A549 (cell line): ENCODE results near the gene SLC35D1. TPM values are rescaled to one million over a fixed set of nuclear protein-coding genes. Genes with fewer than 3 reads are reported as not detected.

Experiments
- ATAC-seq, 2 experiments: fragments of 200-7000 bp in 1 of 2; fragments of >200 bp in 1 of 2; cut with Nextera tagmentation in 1 of 2; cut with Tn5 transposase in 1 of 2; 3 replicates each; pipeline versions ENCODE4 v1.8.0 to v1.9.1; 2018 to 2020; ENCODE audit warnings: mild to moderate bottlenecking in 1 of 2, moderate library complexity in 1 of 2
- CTCF ChIA-PET: fragments of 300-600 bp; sonication (Branson Sonifier 250); formaldehyde crosslinking; extraction: SDS; loops from one replicate; lab custom pipeline; 2021; ENCODE audit warnings: antibody characterized with exemption, inconsistent platforms; lab: Yijun Ruan, JAX
- POLR2A ChIA-PET: fragments of 350-600 bp; formaldehyde crosslinking; extraction: SDS; loops from one replicate; lab custom pipeline; 2021; ENCODE audit warnings: antibody characterized with exemption, inconsistent platforms; lab: Yijun Ruan, JAX
- DNase-seq, 2 experiments: peaks; one replicate each; pipeline versions ENCODE4 v3.0.0 to v3.0.0-alpha.2; 2011 to 2016; ENCODE audit warnings: low read depth in 1 of 2, low spot score in 1 of 2
- FAIRE-seq: peaks from 2 replicates; lab custom pipeline; 2011; peaks lifted over from hg19 to GRCh38; lab: Jason Lieb, UNC
- H3K27ac ChIP-seq, 2 experiments: fragments of >200 bp; sonication (Bioruptor Twin); formaldehyde crosslinking; 3 replicates each; pipeline ENCODE4 v1.5.1; 2016 to 2017
- H3K4me1 ChIP-seq: fragments of >200 bp; sonication (Bioruptor Twin); formaldehyde crosslinking; 3 replicates; pipeline ENCODE4 v1.6.1; 2016
- H3K4me2 ChIP-seq: fragments of >200 bp; sonication (Bioruptor Twin); formaldehyde crosslinking; 3 replicates; pipeline ENCODE4 v1.6.1; 2016
- H3K4me3 ChIP-seq: fragments of >200 bp; sonication (Bioruptor Twin); formaldehyde crosslinking; 3 replicates; pipeline ENCODE4 v1.5.1; 2016
- H3K9me3 ChIP-seq: fragments of >200 bp; sonication (Bioruptor Twin); formaldehyde crosslinking; 3 replicates; pipeline ENCODE4 v1.6.1; 2016
- CBX2 ChIP-seq: fragments of 200-600 bp; sonication (generic); IDR thresholded peaks from 2 replicates; pipeline ENCODE4 v1.6.1; 2016; ENCODE audit warnings: low read depth, mild to moderate bottlenecking, borderline replicate concordance
- ESRRA ChIP-seq: fragments of 150-350 bp; IDR thresholded peaks from 2 replicates; pipeline ENCODE4 v1.6.1; 2014; ENCODE audit warnings: mild to moderate bottlenecking, low read length, borderline replicate concordance
- FOXS1 ChIP-seq: fragments of 250-450 bp; sonication (Bioruptor Pico); IDR thresholded peaks from 2 replicates; pipeline ENCODE4 v1.5.0; 2020; ENCODE audit warnings: mild to moderate bottlenecking, moderate library complexity
- HOXA7 ChIP-seq: fragments of 250-450 bp; sonication (Bioruptor Pico); IDR thresholded peaks from 2 replicates; pipeline ENCODE4 v1.5.0; 2020; ENCODE audit warnings: mild to moderate bottlenecking, moderate library complexity
- HOXB13 ChIP-seq: fragments of 250-450 bp; sonication (Bioruptor Pico); IDR thresholded peaks from 2 replicates; pipeline ENCODE4 v1.5.0; 2020; ENCODE audit warnings: low read depth, mild to moderate bottlenecking, moderate library complexity
- HOXB5 ChIP-seq: fragments of 250-450 bp; sonication (Bioruptor Pico); IDR thresholded peaks from 2 replicates; pipeline ENCODE4 v1.5.0; 2020; ENCODE audit warnings: mild to moderate bottlenecking, moderate library complexity
- JUN ChIP-seq, 2 experiments: fragments of >200 bp; sonication (Bioruptor Twin); formaldehyde crosslinking; IDR thresholded peaks; 2 replicates in 1 of 2; 3 replicates in 1 of 2; pipeline ENCODE4 v1.6.1; 2016 to 2017
- KDM5A ChIP-seq: fragments of 200-600 bp; sonication (generic); IDR thresholded peaks from 2 replicates; pipeline ENCODE4 v1.6.1; 2016; ENCODE audit warnings: antibody characterized with exemption, mild to moderate bottlenecking
- NFE2L2 ChIP-seq: fragments of 150-350 bp; conservative IDR thresholded peaks from 2 replicates; pipeline ENCODE4 v1.6.1; 2014; ENCODE audit warnings: low read length
- NR3C1 ChIP-seq: fragments of >200 bp; sonication (Bioruptor Twin); formaldehyde crosslinking; IDR thresholded peaks from 3 replicates; pipeline ENCODE4 v1.6.1; 2017
- POLR2AphosphoS2 ChIP-seq: conservative IDR thresholded peaks from 2 replicates; pipeline ENCODE4 v1.6.1; 2012; ENCODE audit warnings: low read length, improper control_type of control experiment, inconsistent platforms
- RCOR1 ChIP-seq: fragments of 150-350 bp; IDR thresholded peaks from 2 replicates; pipeline ENCODE4 v1.6.1; 2014; ENCODE audit warnings: antibody characterized with exemption, low read length, low read depth
- RFX5 ChIP-seq: fragments of 450-650 bp; IDR thresholded peaks from 2 replicates; pipeline ENCODE4 v1.7.1; 2014; ENCODE audit warnings: antibody characterized with exemption, mild to moderate bottlenecking, moderate library complexity
- RNF2 ChIP-seq: fragments of 200-600 bp; sonication (generic); IDR thresholded peaks from 2 replicates; pipeline ENCODE4 v1.6.1; 2016; ENCODE audit warnings: low read depth, mild to moderate bottlenecking, antibody characterized with exemption, moderate library complexity, borderline replicate concordance
- SREBF2 ChIP-seq: fragments of 450-650 bp; IDR thresholded peaks from 2 replicates; pipeline ENCODE4 v1.6.1; 2014; ENCODE audit warnings: mild to moderate bottlenecking, moderate library complexity
- ZC3H11A ChIP-seq: fragments of 450-650 bp; IDR thresholded peaks from 2 replicates; pipeline ENCODE4 v1.6.1; 2014; ENCODE audit warnings: antibody characterized with exemption, mild to moderate bottlenecking
- ZFP36 ChIP-seq: fragments of 450-650 bp; IDR thresholded peaks from 2 replicates; pipeline ENCODE4 v1.6.1; 2014; ENCODE audit warnings: borderline replicate concordance; ENCODE audit not compliant: partially characterized antibody
- WGBS: methylation state at CpG from one replicate; pipeline ENCODE4 v1.1.6; 2017; ENCODE audit errors: missing lambda C conversion rate; 5-methylcytosine and 5-hydroxymethylcytosine counted together
- polyA plus RNA-seq, 4 experiments: library from polyadenylated mRNA; depleted of rRNA in 3 of 4; stranded (reverse); fragments of >200 nt; fragmentation: RNase III in 1 of 4; extraction: RNeasy Plus Mini Kit Qiagen cat#74134 plus additional on column Dnase treatment in 1 of 4; gene quantifications; 2 replicates in 3 of 4; 3 replicates in 1 of 4; pipeline ENCODE4 v1.2.3, GENCODE V29; 2011 to 2017
- TF ChIP-seq, protein P1 (sequence below): fragments of >200 bp; sonication (Bioruptor Twin); formaldehyde crosslinking; IDR thresholded peaks from 3 replicates; pipeline ENCODE4 v1.5.1; 2016
- TF ChIP-seq, protein P2 (sequence below): fragments of >200 bp; sonication (Bioruptor Twin); formaldehyde crosslinking; IDR thresholded peaks from 2 replicates; pipeline ENCODE4 v1.6.1; 2016
- TF ChIP-seq, protein P3 (sequence below): fragments of 250-450 bp; sonication (Bioruptor Pico); IDR thresholded peaks from 2 replicates; pipeline ENCODE4 v1.5.0; 2021; ENCODE audit warnings: mild to moderate bottlenecking, moderate library complexity, borderline replicate concordance
- TF ChIP-seq, protein P4 (sequence below): fragments of >200 bp; sonication (Bioruptor Twin); formaldehyde crosslinking; IDR thresholded peaks from 3 replicates; pipeline ENCODE4 v1.6.1; 2016
- TF ChIP-seq, protein P5 (sequence below): IDR thresholded peaks from 2 replicates; pipeline ENCODE4 v1.6.1; 2012
- TF ChIP-seq, protein P6 (sequence below): fragments of 150-350 bp; IDR thresholded peaks from 2 replicates; pipeline ENCODE4 v1.6.1; 2014; ENCODE audit warnings: low read depth, mild to moderate bottlenecking, low read length
- TF ChIP-seq, protein P7 (sequence below): IDR thresholded peaks from 2 replicates; pipeline ENCODE4 v1.6.1; 2012; ENCODE audit warnings: low read depth, borderline replicate concordance

SLC35D1 gene
- polyA plus RNA-seq, 2 of the 4 experiments (the other 2 are of a cell fraction) = 5.2 to 12.9 TPM

DNA sequence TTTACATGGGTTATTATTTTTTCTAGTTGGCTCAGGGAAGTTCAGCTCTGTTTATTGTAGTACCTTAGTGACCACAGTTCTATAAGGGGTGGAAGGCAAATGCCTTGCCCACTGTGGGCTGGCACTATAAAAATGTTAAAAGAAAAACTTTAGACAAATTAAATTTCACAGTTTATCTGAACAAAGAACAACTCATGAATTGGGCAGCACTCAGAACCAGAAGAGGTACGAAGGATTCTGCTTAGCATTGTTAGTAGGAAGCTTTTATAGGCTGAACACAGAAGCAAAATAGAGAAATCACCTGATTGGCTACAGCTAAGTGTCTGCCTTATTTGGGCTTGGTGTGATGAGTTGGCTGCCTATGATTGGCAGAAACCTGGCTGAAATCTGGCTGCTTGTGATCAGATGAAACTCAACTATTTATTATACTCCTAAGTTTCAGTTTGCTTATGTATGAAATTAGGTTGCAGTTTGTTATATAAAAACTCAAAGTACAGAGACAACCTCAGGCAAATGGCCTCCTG lies 35.8 kb upstream of the SLC35D1 start (continued):
- TF ChIP-seq, protein P1, sequence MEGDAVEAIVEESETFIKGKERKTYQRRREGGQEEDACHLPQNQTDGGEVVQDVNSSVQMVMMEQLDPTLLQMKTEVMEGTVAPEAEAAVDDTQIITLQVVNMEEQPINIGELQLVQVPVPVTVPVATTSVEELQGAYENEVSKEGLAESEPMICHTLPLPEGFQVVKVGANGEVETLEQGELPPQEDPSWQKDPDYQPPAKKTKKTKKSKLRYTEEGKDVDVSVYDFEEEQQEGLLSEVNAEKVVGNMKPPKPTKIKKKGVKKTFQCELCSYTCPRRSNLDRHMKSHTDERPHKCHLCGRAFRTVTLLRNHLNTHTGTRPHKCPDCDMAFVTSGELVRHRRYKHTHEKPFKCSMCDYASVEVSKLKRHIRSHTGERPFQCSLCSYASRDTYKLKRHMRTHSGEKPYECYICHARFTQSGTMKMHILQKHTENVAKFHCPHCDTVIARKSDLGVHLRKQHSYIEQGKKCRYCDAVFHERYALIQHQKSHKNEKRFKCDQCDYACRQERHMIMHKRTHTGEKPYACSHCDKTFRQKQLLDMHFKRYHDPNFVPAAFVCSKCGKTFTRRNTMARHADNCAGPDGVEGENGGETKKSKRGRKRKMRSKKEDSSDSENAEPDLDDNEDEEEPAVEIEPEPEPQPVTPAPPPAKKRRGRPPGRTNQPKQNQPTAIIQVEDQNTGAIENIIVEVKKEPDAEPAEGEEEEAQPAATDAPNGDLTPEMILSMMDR = no peak
- TF ChIP-seq, protein P2, sequence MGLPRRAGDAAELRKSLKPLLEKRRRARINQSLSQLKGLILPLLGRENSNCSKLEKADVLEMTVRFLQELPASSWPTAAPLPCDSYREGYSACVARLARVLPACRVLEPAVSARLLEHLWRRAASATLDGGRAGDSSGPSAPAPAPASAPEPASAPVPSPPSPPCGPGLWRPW = no peak
- TF ChIP-seq RFX5 (no peak), ZC3H11A (no peak), ESRRA (no peak), NR3C1 (no peak)
- TF ChIP-seq, protein P3, sequence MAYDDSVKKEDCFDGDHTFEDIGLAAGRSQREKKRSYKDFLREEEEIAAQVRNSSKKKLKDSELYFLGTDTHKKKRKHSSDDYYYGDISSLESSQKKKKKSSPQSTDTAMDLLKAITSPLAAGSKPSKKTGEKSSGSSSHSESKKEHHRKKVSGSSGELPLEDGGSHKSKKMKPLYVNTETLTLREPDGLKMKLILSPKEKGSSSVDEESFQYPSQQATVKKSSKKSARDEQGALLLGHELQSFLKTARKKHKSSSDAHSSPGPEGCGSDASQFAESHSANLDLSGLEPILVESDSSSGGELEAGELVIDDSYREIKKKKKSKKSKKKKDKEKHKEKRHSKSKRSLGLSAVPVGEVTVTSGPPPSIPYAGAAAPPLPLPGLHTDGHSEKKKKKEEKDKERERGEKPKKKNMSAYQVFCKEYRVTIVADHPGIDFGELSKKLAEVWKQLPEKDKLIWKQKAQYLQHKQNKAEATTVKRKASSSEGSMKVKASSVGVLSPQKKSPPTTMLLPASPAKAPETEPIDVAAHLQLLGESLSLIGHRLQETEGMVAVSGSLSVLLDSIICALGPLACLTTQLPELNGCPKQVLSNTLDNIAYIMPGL (CRISPR knock-in tag) = no peak

DNA sequence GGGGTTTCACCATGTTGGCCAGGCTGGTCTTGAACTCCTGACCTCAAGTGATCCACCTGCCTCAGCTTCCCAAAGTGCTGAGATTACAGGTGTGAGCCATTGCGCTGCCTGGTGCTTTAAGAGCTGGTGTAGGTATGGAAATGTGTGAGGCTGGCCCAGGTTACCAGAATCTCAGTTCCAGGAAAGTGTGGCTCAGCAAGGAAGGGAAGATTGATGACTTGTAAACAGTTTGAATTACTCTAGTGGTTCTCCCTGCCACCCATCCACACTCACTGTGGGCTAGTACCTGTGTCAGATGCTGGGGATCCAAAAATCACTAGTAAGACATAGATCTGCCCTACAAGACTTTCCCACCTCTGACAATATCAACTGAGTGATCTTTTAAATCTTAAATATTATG lies 34.5 kb upstream of the SLC35D1 start:
- H3K4me2 ChIP-seq = no peak overlapping the region
- WGBS = 69% methylated on average over 1 of the region's 1 CpG
- no peaks in the 10 kb centered on the region for H3K9me3 ChIP-seq
- H3K4me3 ChIP-seq = no peak overlapping the region
- ChIA-PET POLR2A (no interaction called here), CTCF (no interaction called here)
- no peak overlapping the region for H3K27ac ChIP-seq
- no peak for TF ChIP-seq SREBF2
- TF ChIP-seq KDM5A = no peak
- TF ChIP-seq NFE2L2 = no peak
- TF ChIP-seq HOXB13 (CRISPR knock-in tag) = no peak
- TF ChIP-seq, protein P4, sequence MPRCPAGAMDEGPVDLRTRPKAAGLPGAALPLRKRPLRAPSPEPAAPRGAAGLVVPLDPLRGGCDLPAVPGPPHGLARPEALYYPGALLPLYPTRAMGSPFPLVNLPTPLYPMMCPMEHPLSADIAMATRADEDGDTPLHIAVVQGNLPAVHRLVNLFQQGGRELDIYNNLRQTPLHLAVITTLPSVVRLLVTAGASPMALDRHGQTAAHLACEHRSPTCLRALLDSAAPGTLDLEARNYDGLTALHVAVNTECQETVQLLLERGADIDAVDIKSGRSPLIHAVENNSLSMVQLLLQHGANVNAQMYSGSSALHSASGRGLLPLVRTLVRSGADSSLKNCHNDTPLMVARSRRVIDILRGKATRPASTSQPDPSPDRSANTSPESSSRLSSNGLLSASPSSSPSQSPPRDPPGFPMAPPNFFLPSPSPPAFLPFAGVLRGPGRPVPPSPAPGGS = no peak
- no peak for TF ChIP-seq POLR2AphosphoS2
- TF ChIP-seq RNF2 = no peak
- TF ChIP-seq, protein P5, sequence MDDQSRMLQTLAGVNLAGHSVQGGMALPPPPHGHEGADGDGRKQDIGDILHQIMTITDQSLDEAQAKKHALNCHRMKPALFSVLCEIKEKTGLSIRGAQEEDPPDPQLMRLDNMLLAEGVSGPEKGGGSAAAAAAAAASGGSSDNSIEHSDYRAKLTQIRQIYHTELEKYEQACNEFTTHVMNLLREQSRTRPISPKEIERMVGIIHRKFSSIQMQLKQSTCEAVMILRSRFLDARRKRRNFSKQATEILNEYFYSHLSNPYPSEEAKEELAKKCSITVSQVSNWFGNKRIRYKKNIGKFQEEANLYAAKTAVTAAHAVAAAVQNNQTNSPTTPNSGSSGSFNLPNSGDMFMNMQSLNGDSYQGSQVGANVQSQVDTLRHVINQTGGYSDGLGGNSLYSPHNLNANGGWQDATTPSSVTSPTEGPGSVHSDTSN = no peak
- no peak for TF ChIP-seq ZFP36
- no peak for TF ChIP-seq HOXB5 (CRISPR knock-in tag)
- ATAC-seq = no peak
- FAIRE-seq = no peak
- DNase-seq = no peak
- no peaks in the 10 kb centered on the region for H3K4me1 ChIP-seq

DNA sequence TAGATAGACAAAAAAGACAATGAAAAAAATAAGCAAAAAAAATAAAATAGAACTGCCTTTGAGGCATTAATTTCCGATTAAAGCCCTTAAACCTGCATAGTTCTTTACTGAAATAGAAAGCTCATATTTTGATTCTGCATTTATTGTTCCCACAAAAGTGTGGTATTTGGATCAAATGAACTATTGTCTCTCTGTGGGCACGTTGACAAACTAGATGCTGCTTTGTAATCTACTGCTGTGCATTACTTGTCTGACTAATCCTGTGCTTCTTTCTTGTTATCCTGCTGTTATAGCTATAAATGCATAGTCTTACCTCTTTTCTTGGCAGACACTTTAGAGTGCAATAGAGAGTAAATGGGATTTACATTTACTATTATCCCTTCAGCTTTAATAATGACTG lies 31.4 kb upstream of the SLC35D1 start:
- POLR2A ChIA-PET = no interaction called here
- H3K4me3 ChIP-seq = no peak overlapping the region
- no peaks in the 10 kb centered on the region for H3K9me3 ChIP-seq
- WGBS = 23% methylated on average over 2 of the region's 2 CpGs
- no peak overlapping the region for H3K27ac ChIP-seq
- CTCF ChIA-PET = interaction anchor here (1.0 kb wide), 1 partner anchor 9 kb away, joined by 3 read pairs; no protein-coding TSS in a partner anchor
- DNase-seq (no peak), FAIRE-seq (no peak), ATAC-seq (no peak)
- no peaks in the 10 kb centered on the region for H3K4me1 ChIP-seq
- no peak for TF ChIP-seq NR3C1
- no peak for TF ChIP-seq RCOR1
- TF ChIP-seq HOXA7 (CRISPR knock-in tag) = no peak
- TF ChIP-seq ESRRA = no peak
- no peak for TF ChIP-seq CBX2
- no peak for TF ChIP-seq JUN (IDR thresholded peaks at IDR 0.05)
- no peak for TF ChIP-seq HOXB5 (CRISPR knock-in tag)
- TF ChIP-seq, protein P6, sequence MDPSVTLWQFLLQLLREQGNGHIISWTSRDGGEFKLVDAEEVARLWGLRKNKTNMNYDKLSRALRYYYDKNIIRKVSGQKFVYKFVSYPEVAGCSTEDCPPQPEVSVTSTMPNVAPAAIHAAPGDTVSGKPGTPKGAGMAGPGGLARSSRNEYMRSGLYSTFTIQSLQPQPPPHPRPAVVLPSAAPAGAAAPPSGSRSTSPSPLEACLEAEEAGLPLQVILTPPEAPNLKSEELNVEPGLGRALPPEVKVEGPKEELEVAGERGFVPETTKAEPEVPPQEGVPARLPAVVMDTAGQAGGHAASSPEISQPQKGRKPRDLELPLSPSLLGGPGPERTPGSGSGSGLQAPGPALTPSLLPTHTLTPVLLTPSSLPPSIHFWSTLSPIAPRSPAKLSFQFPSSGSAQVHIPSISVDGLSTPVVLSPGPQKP = no peak
- no peak for TF ChIP-seq FOXS1
- no peak for TF ChIP-seq POLR2AphosphoS2
- TF ChIP-seq, protein P7, sequence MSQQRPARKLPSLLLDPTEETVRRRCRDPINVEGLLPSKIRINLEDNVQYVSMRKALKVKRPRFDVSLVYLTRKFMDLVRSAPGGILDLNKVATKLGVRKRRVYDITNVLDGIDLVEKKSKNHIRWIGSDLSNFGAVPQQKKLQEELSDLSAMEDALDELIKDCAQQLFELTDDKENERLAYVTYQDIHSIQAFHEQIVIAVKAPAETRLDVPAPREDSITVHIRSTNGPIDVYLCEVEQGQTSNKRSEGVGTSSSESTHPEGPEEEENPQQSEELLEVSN = no peak
- no peak for TF ChIP-seq RNF2
- H3K4me2 ChIP-seq = no peak overlapping the region
